ENCODE measurements around the gene CCDC187. TPM values are rescaled to one million over a fixed set of nuclear protein-coding genes. Genes with fewer than 3 reads are reported as not detected.
"Not testable (repeated sequence)": the region's sequence is repeated elsewhere in the genome, so short reads cannot be mapped to it uniquely, and the experiment has no call there.

The CCDC187 gene
- total and polyA plus RNA-seq, 2 of the 4 experiments (the other 2 are of a cell fraction): not detected

GRCh38 chr9:136319955-136320354 lies 16.1 kb upstream of the CCDC187 start:
- H4K20me1 ChIP-seq (ENCODE audit: insufficient read depth, low read length); H3K23ac ChIP-seq (ENCODE audit: low read depth, low read length); DNase-seq; H2BK5ac ChIP-seq (ENCODE audit: low read depth, low read length, poor library complexity, severe bottlenecking); dilution Hi-C loops (cut with HindIII; ENCODE audit: low sequenced_read_pairs, unreplicated experiment); H4K91ac ChIP-seq (ENCODE audit: insufficient read depth, low read depth, low read length); H3K79me1 ChIP-seq (ENCODE audit: low read depth in 1 of 2, low read length in 2 of 2); H3K18ac ChIP-seq (ENCODE audit: low read depth, low read length); H2BK120ac ChIP-seq (ENCODE audit: low read depth, low read length); H2AFZ ChIP-seq (replicated peaks; ENCODE audit: low read length, poor library complexity); ATAC-seq (ENCODE audit: low read depth); H4K5ac ChIP-seq (ENCODE audit: low read depth, low read length); CTCF ChIA-PET; H3K9ac ChIP-seq (ENCODE audit: low read depth, low read length); H4K8ac ChIP-seq (ENCODE audit: low read depth in 2 of 2, low read length in 2 of 2); H3K27ac ChIP-seq (ENCODE audit: insufficient read depth, low read length); H2AK9ac ChIP-seq (replicated peaks; ENCODE audit: low read depth, low read length, poor library complexity); H3K36me3 ChIP-seq (ENCODE audit: control insufficient read depth, insufficient read depth, low read length); H2AK5ac ChIP-seq (ENCODE audit: low read depth, low read length); BruUV-seq (replicated peaks); intact Hi-C loops (cut with micrococcal nuclease); H3K4me3 ChIP-seq (ENCODE audit: insufficient read depth, low read depth, low read length); H3K4me1 ChIP-seq (ENCODE audit: control insufficient read depth, insufficient read depth, low read length); H3K27me3 ChIP-seq (ENCODE audit: control insufficient read depth, insufficient read depth, low read length); H3K9me1 ChIP-seq (ENCODE audit: insufficient read depth, low read length); H2BK20ac ChIP-seq (ENCODE audit: low read depth, low read length); H3K56ac ChIP-seq (ENCODE audit: extremely low read depth, insufficient read depth, low read length); H3K14ac ChIP-seq (replicated peaks; ENCODE audit: low read depth, low read length); H2BK15ac ChIP-seq (ENCODE audit: low read depth, low read length); POLR2A ChIA-PET (ENCODE audit: unreplicated experiment); H3K4me2 ChIP-seq (ENCODE audit: low read depth, low read length); H3K4ac ChIP-seq (ENCODE audit: low read depth, low read length): not testable (repeated sequence)
- in situ Hi-C loops (cut with MboI; ENCODE audit: low sequenced_read_pairs): loop anchor here (5.0 kb wide), 1 partner anchor 82 kb away; the partner anchor contains the start of gene SNAPC4
- WGBS, 2 experiments (ENCODE audit: extremely low coverage in 2 of 2, insufficient read length in 1 of 2): no CpG with 5 or more reads among the region's 3 CpGs
- peaks cover 14% of the 10 kb centered on the region for H3K9me3 ChIP-seq (ENCODE audit: control insufficient read depth, insufficient read depth, low read length)

DNA sequence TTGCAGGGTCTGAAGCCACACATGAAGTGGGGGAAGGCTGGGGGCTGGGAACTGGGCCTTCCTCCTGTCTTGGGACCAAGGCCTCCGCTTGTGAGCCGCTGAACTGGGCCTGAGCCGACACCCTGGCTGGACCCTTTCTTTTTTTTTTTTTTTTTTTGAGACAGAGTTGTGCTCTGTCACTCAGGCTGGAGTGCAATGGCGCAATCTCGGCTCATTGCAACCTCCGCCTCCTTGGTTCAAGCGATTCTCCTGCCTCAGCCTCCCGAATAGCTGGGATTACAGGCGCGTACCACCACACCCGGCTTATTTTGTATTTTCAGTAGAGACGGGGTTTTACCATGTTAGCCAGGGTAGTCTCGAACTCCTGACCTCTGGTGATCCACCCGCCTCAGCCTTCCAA lies 15.3 kb upstream of the CCDC187 start:
- H3K4ac ChIP-seq (ENCODE audit: low read depth, low read length); in situ Hi-C loops (cut with MboI; ENCODE audit: low sequenced_read_pairs); H3K4me1 ChIP-seq (ENCODE audit: control insufficient read depth, insufficient read depth, low read length); H2BK15ac ChIP-seq (ENCODE audit: low read depth, low read length); ATAC-seq (ENCODE audit: low read depth); H3K4me2 ChIP-seq (ENCODE audit: low read depth, low read length); H4K8ac ChIP-seq (ENCODE audit: low read depth in 2 of 2, low read length in 2 of 2); H3K18ac ChIP-seq (ENCODE audit: low read depth, low read length); H3K36me3 ChIP-seq (ENCODE audit: control insufficient read depth, insufficient read depth, low read length); H3K14ac ChIP-seq (replicated peaks; ENCODE audit: low read depth, low read length); intact Hi-C loops (cut with micrococcal nuclease); H3K56ac ChIP-seq (ENCODE audit: extremely low read depth, insufficient read depth, low read length); H3K27ac ChIP-seq (ENCODE audit: insufficient read depth, low read length); dilution Hi-C loops (cut with HindIII; ENCODE audit: low sequenced_read_pairs, unreplicated experiment); H3K9me1 ChIP-seq (ENCODE audit: insufficient read depth, low read length); DNase-seq; POLR2A ChIA-PET (ENCODE audit: unreplicated experiment); H3K23ac ChIP-seq (ENCODE audit: low read depth, low read length); BruUV-seq (replicated peaks); H3K27me3 ChIP-seq (ENCODE audit: control insufficient read depth, insufficient read depth, low read length); H2BK5ac ChIP-seq (ENCODE audit: low read depth, low read length, poor library complexity, severe bottlenecking); H2AK5ac ChIP-seq (ENCODE audit: low read depth, low read length); H4K91ac ChIP-seq (ENCODE audit: insufficient read depth, low read depth, low read length); H4K5ac ChIP-seq (ENCODE audit: low read depth, low read length); H2AFZ ChIP-seq (replicated peaks; ENCODE audit: low read length, poor library complexity); CTCF ChIA-PET; H2BK20ac ChIP-seq (ENCODE audit: low read depth, low read length); H3K9ac ChIP-seq (ENCODE audit: low read depth, low read length); H4K20me1 ChIP-seq (ENCODE audit: insufficient read depth, low read length); H3K4me3 ChIP-seq (ENCODE audit: insufficient read depth, low read depth, low read length); H2BK120ac ChIP-seq (ENCODE audit: low read depth, low read length); H3K79me1 ChIP-seq (ENCODE audit: low read depth in 1 of 2, low read length in 2 of 2); H2AK9ac ChIP-seq (replicated peaks; ENCODE audit: low read depth, low read length, poor library complexity): not testable (repeated sequence)
- 91% methylated on average over 11 of the region's 14 CpGs; no CpG with 5 or more reads in 1 of the 2 experiments for WGBS, 2 experiments (ENCODE audit: extremely low coverage in 2 of 2, insufficient read length in 1 of 2)
- peaks cover 17% of the 10 kb centered on the region for H3K9me3 ChIP-seq (ENCODE audit: control insufficient read depth, insufficient read depth, low read length)
